GM19193 (cell line): ENCODE data around the gene CCR5AS.

Source experiments
- POLR2A ChIP-seq: IDR thresholded peaks from 4 replicates; pipeline ENCODE4 v1.6.1; 2011; ENCODE audit not compliant: insufficient read depth, insufficient read length; ENCODE audit errors: extremely low read depth

The CCR5AS gene

GRCh38 chr3:46372492-46373359 lies 34.1 kb downstream of the CCR5AS start:
- TF ChIP-seq POLR2A = no peak

DNA sequence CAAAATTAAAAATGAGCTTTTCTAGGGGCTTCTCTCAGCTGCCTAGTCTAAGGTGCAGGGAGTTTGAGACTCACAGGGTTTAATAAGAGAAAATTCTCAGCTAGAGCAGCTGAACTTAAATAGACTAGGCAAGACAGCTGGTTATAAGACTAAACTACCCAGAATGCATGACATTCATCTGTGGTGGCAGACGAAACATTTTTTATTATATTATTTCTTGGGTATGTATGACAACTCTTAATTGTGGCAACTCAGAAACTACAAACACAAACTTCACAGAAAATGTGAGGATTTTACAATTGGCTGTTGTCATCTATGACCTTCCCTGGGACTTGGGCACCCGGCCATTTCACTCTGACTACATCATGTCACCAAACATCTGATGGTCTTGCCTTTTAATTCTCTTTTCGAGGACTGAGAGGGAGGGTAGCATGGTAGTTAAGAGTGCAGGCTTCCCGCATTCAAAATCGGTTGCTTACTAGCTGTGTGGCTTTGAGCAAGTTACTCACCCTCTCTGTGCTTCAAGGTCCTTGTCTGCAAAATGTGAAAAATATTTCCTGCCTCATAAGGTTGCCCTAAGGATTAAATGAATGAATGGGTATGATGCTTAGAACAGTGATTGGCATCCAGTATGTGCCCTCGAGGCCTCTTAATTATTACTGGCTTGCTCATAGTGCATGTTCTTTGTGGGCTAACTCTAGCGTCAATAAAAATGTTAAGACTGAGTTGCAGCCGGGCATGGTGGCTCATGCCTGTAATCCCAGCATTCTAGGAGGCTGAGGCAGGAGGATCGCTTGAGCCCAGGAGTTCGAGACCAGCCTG lies 35.1 kb downstream of the CCR5AS start:
- no peak for TF ChIP-seq POLR2A

DNA sequence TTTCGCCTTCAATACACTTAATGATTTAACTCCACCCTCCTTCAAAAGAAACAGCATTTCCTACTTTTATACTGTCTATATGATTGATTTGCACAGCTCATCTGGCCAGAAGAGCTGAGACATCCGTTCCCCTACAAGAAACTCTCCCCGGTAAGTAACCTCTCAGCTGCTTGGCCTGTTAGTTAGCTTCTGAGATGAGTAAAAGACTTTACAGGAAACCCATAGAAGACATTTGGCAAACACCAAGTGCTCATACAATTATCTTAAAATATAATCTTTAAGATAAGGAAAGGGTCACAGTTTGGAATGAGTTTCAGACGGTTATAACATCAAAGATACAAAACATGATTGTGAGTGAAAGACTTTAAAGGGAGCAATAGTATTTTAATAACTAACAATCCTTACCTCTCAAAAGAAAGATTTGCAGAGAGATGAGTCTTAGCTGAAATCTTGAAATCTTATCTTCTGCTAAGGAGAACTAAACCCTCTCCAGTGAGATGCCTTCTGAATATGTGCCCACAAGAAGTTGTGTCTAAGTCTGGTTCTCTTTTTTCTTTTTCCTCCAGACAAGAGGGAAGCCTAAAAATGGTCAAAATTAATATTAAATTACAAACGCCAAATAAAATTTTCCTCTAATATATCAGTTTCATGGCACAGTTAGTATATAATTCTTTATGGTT lies 35.9 kb downstream of the CCR5AS start, which contains the start of gene CCR5:
TSS of gene CCR5 (plus strand) at position 108 of the 680 bp plus-strand sequence. CDS start 1,957 bp downstream, outside the sequence.
- TF ChIP-seq POLR2A = no peak

GRCh38 chr3:46369675-46370132 lies 37.2 kb downstream of the CCR5AS start:
- no peak for TF ChIP-seq POLR2A

GRCh38 chr3:46369151-46369550 lies 37.7 kb downstream of the CCR5AS start:
- TF ChIP-seq POLR2A = no peak

DNA sequence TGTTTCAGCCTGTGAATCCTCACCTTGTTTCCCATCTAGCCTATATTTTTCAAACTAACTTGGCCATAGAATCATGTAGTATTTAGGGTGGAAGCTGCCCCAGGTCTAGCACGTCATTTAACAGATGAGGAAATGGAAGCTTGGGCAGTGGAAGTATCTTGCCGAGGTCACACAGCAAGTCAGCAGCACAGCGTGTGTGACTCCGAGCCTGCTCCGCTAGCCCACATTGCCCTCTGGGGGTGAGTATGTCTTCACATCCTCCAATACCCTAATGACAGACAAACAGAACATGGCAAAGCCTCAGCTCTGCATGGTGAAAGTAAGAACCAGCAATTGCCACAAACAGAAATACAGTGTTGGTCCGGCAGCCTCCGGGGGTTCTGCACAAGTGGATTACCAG lies 38.3 kb downstream of the CCR5AS start:
- no peak for TF ChIP-seq POLR2A

DNA sequence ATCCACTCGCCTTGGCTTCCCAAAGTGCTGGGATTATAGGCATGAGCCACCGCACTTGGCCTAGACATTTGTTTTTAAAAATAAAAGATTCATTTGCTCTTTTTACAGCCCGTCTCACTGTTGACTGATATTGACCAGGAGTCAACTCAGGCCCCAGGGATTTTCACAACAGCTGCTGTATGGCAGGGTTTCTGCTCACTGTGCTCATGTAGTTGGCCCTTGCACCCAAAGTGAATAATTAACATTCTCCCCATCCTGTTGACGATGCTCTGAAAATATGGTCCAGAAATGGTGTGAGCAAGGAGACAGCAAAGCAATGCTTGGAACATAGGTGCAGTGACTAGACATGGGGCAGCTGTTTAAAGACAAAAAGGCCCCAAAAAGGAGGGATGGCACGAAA lies 39.1 kb downstream of the CCR5AS start:
- no peak for TF ChIP-seq POLR2A

- TF ChIP-seq POLR2A = no peak
Observed at GRCh38 chr3:46365737-46366524, 40.9 kb downstream of the CCR5AS start.

GRCh38 chr3:46365041-46365440 lies 41.8 kb downstream of the CCR5AS start:
- TF ChIP-seq POLR2A = no peak

DNA sequence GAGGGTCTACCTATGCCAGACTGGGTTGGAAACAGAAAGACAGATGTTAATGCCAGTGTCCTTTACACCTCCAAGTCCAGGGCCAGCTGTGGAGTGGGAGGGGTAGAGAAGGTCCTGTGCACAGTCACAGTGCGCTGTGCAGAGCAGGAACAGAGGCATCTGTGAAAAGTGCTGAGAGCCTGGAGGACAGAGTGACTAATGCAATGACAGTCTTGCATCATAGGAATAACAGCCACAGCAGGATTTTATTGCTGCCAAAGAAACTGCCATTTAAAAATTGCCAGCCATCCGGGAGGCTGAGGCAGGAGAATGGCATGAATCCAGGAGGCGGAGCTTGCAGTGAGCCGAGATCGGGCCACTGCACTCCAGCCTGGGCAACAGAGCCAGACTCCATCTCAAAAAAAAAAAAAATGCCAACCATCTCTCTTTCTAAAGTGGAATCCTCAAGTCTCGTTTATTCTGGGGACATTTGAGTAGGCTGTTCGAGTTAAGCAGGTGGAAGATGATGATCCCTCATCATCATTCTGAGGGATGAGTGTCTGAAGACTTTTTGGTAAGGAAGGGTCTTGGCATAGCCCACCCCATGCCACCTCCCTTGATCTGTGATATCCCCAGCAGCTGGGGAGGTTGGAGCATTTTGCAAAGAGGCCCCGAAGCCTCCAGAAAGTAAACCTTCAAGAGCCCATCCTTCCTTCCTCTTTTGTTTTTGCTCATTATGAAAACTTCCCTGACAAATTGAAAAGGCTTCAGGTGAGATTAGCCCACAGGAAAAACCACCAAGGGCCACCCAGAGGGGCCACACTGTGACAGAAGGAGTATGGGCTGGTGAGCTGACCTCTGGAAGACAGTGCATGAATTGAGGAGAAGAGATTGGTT lies 45.2 kb downstream of the CCR5AS start:
- no peak for TF ChIP-seq POLR2A

GRCh38 chr3:46360907-46361306 lies 46.0 kb downstream of the CCR5AS start:
- TF ChIP-seq POLR2A = no peak

- no peak for TF ChIP-seq POLR2A
Observed at GRCh38 chr3:46359733-46360493, 47.0 kb downstream of the CCR5AS start.

DNA sequence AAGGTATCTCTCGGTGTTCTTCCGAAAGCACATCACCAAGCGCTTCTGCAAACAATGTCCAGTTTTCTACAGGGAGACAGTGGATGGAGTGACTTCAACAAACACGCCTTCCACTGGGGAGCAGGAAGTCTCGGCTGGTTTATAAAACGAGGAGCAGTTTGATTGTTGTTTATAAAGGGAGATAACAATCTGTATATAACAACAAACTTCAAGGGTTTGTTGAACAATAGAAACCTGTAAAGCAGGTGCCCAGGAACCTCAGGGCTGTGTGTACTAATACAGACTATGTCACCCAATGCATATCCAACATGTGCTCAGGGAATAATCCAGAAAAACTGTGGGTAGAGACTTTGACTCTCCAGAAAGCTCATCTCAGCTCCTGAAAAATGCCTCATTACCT lies 48.4 kb downstream of the CCR5AS start:
- no peak for TF ChIP-seq POLR2A
